NCI-H345 treated with DMSO at 0.1 percent for 48 hours (cell line): Measurements from ENCODE around the gene ARAP1.
A peak's percentile ranks its signal among the peaks of the same experiment; 100 is the strongest.

ENCODE experiments used
- DNase-seq: peaks from one replicate; lab custom pipeline; 2025; ENCODE audit not compliant: unreplicated experiment; lab: John Stamatoyannopoulos, UW

Gene ARAP1

DNA sequence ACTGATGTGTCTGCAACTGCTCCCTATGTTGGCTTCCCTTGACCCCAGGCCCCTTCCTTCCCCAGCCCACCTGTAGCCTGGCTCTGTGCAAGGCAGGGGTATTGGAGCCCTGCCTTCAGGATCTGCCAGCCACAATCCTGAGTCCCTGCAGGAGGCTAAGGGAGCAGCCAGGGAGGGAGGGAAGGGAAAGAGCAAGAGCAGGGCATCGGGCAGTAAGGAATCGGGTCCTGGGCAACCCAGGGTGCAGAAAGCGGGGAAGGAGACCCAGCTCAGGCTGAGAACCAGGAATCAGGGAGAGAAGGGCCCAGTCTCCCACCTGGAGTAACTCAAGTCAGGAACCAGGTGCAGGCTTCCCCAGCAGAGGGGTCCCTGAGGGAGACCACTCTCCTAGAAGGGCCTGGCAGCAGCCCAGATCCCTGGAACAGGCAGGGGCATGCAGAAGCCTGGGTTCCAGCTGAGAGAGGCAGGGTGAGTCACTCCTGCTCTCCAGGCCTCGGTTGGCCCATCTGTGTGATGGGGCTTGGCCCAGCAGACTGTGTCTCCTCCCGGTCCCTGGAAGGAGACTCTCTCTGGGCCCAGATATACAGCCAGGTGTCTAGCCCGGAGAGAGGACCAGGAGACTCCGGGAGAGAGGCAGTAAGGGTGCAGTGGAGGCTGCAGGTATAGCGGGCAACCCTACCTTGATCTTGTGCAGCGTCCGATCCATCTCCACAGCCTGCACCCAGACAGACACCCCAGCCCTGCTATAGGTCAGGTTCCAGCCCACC is 28.3 kb upstream of the ARAP1 start:
- DNase-seq = no peak

DNA sequence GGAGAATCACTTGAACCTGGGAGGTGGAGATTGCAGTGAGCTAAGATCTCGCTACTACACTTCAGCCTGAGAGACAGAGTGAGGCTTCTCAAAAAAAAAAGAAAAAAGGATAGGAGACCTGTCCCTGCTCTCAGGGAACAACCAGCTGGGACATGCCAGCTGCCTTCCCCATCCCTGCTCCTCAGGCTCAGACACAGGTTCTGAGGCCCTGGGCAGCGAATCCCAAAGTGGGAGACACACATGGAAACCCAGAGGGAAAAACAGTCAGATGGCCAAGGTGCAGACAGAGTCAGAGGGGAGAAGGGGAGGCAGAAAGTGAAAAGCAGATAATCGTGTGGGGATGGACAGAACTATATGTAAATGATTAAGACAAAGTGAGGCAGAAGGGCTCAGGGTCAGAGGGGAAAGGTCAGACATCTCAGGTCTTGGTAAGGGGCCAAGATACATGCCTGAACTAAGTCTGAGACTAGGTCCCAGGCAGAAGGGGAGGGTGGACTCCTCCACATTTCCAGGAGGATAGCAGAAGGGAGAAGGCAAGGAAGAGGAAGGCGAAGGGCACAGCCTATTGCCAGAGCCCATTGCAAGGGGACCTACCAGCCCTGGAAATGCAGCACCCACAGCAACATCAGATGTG is 27.4 kb upstream of the ARAP1 start:
- no peak for DNase-seq

DNA sequence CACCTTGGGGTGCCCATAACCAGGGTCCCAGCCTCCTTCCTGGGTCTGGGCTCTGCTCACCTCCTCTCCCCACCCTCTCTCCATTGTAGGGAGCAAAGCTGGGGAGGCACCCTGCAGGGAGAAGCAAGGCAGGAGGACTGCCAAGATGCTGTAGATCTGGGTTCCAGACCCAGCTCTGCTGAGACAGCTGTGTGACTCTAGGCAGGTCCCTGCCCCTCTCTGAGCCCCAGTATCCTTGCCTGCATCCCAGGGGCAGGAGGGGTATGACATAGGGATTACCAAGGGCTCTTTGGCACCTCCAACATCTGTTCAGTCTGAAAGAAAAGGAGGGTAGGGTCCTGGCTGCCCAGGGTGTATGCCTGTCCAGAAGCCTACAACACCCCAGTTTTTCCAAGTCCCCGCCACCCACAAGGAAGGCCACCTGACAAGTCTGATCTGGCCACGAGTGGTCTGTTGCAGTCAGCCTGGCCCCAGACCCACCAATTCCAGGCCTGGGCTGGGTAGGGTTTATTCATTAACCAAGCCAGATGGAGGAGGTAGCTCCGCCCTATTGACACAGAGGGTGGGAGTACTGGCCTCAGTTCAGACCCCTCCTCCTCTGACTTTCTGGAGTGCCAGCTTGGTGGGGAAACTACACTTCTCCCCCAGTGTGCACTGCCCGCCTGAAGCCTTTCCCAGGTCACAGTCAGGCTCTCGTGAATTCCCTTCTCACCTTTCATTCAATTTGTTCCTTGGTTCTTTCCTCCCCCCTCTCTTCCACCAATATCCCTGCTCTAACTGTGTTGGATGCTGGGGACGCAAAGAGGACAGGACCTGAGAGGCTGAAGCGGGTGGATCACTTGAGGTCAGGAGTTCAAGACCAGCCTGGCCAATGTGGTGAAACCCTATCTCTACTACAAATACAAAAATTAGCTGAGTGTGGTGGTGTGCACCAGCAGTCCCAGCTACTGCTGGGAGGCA is 26.6 kb upstream of the ARAP1 start:
- DNase-seq = no peak

DNA sequence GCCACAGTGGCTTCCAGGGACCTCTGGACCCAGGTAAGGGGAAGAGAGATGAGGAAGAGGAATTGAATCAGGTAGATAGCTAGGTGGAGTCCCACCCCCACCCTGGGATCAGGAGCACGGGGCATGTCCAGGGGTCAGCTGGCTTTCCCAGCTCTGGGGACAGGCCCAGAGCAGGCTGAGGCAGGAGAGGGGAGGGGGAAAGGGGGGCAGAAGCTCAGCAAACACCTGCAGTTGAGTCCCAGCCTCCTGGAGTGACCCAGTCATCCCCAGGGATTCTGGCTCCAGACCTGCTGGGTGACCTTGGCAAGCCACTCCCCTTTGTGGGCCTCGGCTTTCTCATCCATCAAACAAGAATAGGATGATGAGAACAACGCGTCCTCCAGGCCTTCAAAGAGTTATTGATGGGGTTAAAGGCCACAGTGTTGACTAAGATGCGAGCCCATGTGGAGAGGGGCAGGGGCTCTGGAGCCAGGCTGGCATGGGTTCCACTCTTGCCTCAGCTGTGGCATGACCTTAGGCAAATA is 25.6 kb upstream of the ARAP1 start:
- no peak for DNase-seq

DNA sequence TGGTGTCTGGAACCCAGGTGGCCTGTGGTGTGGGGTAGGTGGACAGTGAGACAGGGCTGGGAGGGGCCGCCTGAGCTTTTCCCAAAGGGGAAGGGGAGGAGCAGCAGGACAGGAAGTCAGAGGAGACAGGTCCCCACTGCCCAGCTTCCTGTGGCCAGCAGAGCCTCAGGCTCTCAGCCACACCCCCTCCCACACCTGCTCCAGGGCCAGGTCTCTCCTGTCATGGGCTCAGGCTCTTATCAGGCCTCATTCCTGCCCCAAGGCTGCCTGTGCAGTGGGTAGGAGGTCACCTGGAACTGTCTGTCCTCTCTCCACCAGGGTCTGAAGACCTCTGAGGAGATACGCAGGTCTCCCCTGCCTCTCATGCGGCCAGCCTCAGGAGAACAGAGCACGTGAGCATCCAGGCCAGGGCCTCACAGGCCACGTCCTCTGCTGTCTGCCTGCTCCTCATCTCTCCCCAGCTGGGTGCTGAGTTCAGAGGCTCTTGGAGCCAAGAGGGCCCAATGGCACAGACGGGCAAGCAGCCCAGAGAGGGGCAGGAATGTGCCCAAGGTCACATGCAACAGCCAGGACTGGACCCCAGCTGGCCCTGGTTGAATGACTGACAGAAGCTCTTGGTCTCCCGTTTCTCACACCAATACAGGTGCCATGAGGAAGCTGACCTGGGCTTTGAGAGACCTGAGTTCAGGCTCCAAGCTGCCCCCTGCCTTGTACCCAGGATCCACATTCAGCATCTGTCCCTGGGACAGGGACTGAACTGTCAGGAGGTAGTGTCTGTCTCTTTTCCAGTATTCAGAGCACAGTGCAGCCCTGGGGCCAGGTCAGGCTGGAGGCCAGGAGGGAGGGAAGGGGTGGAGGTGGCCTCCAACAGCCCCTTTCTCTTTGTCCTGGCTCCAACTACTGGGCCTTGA is 24.9 kb upstream of the ARAP1 start:
- no peak for DNase-seq

DNA sequence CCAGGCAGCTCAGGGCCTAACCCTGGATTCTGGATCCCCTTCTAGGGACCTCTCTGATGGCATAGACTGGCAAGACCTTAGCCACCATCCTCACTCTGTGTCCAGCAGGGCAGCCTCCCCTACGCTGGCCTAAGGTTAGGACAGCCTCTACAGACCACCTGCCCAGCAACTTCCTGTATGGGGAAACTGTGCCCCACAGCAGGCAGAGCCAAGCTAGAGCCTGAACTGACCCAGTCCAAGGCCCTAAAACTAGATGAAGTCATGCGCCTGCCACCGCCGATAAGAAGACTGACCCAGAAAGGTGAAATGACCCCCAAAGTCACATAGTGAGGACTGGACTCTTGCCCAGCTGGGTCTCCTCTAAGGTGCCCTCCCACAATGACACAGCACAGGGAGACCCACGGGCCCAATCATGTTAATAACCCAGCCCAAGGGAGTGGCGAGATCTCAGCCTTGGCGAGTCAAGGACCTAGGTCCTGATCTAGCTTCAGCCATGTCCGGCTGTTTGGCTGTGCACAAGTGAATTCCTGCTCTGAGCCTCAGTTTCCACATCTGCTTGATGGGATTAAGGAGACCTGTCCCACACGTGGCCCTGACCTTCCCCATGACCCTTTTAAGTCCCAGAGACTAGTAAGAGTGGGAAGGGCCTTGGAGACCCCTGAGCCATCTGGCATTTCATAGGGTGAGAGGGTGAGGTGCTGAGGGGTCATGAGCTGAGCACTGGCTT is 24.1 kb upstream of the ARAP1 start:
- no peak for DNase-seq

DNA sequence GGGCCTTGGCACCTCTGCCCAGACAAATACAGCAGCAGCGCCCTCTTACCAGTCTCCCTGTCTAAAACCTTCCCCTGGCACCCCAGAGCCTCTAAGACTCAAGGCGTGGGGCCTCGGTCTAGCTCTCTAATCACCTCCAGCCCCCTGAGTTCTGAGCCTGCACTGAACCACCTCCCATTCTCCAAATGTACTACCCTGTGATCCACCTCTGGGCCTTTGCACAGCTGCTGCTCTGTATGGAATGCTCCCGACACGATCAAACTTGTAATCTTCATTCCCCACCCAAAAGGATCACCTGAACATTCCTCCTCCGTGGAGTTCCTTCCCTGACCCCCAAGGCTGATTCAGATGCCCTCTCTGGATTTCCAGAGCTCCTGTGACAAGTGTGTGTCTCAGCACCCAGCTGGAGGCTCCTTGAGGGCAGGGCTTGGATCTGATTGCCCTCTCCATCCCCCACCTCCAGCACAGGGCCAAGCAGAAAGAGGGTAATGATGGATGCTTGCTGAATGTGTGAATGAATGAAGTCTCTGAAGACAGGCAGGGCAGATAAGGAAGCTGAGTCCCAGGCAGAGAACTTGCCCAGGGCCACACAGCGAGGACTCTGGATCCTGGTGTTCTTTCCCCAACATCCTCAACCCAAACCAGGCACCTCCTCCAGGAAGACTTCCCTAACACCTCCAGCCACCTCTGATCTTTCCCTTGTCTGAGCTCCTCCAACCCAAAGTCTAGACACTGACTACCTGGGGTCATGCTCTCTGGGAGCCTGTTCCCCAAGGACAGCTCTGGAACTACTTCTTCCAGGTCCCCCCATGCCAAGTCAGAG is 23.3 kb upstream of the ARAP1 start:
- DNase-seq = no peak

DNA sequence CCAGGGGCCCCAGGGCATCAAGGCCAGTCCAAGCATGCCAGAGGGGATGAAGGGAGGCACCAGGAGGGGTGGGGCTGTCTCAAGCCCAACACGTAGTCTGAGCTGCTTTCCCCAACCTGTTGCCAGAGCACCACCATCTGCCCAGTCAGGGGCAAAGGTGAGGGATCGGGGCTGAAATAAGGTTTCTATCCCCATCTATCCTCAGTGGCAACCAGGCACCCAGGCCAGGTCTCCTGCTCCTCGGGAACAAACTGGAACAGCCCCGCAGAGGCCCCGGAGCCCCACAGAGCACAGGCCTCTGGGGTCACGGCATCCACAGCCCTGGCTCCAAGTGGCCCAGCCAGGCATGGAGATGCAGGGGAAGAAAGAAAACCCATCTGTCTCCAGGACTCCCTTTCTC is 22.3 kb upstream of the ARAP1 start:
- DNase-seq = no peak

DNA sequence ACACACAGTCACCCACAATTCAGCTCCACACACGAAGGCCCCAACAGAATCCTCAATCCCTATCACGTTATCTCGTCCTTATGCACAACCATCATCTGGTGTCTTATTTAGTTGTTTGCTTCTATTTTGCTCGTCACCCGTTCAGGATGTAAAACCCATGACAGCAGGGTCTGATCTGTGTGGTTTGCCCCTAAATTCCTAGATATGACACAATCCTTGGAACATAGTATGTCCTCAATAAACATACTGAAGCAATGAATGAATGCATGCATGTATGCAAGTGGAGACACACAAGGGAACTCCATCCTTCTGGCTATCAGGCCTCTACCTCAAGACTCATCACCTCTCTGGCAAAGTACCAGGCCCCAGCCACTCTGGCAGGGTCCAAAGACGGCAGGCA is 21.5 kb upstream of the ARAP1 start:
- no peak for DNase-seq

DNA sequence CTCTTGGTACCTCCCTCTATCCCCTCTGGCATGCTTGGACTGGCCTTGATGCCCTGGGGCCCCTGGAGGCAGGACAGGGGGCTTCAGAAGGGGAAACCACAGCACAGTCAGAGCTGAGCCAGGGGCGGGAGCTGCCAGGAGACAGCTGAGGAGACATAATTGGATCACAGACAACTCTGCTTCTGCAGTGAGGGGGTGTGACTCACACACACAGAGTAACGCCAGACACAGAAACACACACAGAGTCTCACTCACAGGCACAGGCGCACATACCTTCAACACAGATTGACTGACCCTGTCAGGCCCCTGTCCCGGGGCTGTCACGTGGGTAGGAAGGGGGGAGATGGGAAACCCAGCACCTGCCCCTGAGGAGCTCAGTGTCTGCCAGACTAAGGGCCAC is 21.1 kb upstream of the ARAP1 start:
- no peak for DNase-seq

DNA sequence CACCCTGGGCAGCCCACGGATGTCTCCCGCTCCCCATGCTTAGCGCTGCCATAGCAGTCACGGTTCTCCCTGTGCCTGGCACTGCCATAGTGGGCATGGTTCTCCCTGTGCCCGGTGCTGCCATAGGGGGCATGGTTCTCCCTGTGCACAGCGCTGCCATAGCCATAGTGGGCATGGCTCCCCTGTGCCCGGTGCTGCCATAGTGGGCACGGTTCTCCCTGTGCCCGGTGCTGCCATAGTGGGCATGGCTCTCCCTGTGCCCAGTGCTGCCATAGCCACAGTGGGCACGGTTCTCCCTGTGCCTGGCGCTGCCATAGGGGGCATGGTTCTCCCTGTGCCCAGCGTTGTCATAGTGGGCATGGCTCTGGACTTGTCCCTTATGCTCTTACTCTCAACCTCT is 19.9 kb upstream of the ARAP1 start:
- DNase-seq = no peak

DNA sequence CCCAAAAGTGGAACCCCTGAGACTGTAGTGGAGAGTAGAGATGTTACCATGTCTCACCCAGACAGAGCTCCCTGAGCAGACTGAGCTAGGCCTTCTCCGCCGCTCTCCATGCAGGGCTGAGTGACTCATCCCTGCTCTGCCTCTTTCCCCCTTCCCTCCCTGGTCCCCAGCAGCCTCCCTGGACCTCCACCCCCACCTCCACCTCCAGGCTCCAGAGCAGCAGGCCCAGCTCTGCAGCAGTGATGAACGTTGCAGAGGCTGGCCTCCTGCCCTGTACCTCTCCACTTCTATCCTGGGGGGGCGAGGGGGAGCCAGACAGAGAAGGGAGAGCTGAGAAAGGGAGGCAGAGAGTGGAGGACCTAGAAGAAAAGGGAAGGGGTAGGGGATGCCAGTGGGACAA is 19.3 kb upstream of the ARAP1 start:
- no peak for DNase-seq

DNA sequence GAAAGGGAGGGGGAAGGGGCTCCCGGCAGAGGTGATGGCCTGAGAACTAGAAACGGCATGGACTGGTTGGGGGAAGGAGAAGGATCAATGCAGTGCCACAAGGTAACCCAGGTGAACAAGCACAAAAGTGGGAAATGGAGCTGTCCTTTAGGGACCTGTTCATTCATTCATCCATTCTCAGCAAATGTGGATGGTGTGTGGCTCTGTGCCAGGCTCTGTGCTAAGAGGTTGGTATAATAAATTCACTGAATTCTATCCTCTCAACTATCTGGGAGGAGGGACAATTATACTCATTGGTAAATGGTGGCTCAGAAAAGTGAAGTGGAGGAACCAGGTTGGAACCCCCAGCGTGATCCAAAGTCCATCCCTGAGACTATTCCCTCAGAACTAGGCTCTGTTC is 18.6 kb upstream of the ARAP1 start:
- peak; percentile 64 for DNase-seq

DNA sequence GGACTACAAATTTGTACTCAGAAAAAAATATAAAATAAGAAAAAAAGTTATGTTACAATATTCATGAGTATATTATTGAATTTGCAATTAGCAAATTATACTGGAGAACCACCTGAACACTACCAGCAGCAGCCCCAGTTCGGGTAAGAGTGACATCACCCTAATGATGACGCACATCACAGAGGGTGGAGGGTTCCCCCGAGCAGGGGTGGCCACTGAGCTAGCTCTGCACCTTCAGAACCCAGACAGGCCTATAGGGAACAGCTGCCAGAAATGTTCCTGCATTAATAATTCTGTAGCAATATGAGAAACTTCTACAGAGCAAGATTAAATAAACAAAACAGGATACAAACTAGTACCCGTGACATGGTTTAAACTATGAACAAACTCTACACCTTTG is 17.5 kb upstream of the ARAP1 start:
- no peak for DNase-seq

DNA sequence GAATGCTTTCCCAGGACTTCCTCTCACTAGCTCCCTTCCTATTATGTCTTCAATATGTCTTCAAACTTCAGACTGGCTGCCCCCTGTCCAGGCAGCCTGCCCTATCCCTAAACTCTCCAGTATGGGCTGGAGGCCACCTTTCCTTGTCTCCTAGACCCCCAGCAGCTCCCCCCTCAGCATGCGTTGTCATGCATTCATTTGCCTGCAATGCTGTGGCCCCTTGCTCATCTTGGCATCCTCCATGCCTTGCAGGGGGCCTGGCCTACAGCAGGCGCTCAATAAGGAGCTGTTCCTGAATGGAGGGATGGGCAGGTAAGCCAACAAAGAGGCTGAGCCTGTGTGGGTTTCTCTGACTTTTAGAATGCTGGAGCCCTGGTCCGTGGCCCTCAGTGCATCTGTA is 16.4 kb upstream of the ARAP1 start:
- DNase-seq = no peak

DNA sequence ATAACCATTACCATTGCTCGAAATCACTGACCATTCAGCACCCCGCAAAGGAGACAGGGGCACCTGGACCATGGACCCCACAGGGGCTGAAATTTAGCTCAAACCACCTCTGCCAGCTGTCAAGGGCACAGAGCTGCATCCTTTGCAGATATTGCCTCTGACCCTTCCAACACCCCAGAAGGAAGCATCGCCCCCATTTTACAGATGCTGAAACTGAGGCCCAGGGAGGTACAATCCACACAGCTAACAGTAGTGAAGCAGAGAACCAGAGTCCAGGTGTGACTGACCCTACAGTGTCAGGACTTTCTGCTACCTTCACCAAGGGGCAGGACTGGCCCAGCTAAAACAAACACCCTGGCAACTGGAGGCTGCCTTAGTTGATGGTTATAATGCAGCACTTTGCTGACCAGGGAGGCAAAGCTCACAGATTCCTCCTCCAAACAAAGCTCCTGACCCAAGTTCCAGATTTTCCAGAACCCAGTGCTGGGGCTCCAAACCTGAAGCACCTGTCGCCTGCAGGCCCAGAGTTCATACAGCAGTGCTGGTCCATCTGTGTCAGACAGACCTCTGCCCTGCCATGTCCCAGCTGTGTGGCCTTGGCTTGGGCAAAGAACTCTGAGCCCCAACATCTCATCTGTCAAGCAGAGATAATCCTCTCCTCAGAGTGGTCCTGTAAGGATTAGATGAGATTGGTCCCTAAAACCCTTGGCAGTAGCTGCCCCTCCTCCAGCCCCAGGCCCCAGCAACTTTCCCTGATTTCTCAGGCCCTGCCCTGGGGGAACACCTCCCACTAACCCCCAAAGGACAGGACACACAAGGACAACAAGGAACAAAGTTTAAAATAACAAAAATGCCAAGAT is 15.2 kb upstream of the ARAP1 start:
- DNase-seq = no peak

DNA sequence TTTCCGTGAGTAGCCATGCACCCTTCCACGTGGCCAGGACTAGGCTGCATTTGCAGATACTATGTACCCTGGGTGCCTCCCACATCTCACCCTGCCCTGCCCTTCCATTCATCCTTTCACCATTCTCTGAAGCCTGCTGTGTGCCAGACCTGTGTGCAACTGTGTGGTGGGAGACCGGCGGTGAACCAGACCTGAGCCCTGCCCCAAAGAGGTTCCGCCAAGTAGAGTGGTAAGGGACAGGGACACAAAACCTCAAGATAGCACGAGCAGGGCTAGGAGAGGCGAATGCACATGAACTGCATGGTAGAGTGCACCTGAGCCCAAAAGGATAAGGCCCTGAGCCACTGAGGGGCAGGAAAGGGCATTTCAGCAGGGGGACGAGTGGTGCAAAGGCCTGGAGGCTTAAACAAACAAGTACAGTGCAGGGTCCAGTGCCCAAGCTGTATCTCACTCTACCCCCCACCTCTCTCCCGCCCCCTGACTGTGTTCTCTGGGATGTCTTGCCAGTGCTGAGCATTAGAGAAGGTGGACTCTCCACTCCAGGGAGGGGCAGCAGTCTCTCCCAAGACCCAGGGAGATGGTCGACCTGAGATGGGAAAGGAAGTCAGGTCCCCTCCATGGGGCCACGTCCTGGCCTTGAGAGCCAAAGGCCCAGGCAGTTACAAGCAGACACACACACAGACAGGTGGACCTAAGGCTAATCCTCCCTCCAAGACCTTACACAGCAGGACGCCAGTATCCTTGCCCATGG is 14.1 kb upstream of the ARAP1 start:
- DNase-seq = no peak
